SK-MEL-5 (cell line): ENCODE data around the gene VWA8. TPM values are rescaled to one million over a fixed set of nuclear protein-coding genes. Genes with fewer than 3 reads are reported as not detected.

Experiments
- DNase-seq: peaks from one replicate; pipeline ENCODE4 v3.0.0-alpha.2; 2016; ENCODE audit warnings: low read depth, low spot score
- in situ Hi-C: cut with HindIII; loops from 2 replicates; pipeline ENCODE4 v1.10.0; 2016; ENCODE audit warnings: low sequenced_read_pairs, high pct_unique_total_duplicates, low pct_unique_long_range_greater_than_20kb
- total RNA-seq: library from RNA; depleted of rRNA; stranded (reverse); fragments of >200 nt; shearing (Covaris generic); gene quantifications from 2 replicates; pipeline ENCODE4 v1.2.3, GENCODE V29; 2014

The VWA8 gene
- total RNA-seq, 1 experiment from 2014 or later, result 20.3 TPM

- in situ Hi-C loops, result no loop called here
Observed at GRCh38 chr13:41802043-41802683, 158.7 kb downstream of the VWA8 start.

GRCh38 chr13:41791056-41791455 lies 169.9 kb downstream of the VWA8 start:
- DNase-seq, result no peak
- in situ Hi-C loops, result no loop called here

More at GRCh38 chr13:41802043-41802683, 158.7 kb downstream of the VWA8 start:
- no peak for DNase-seq

- DNase-seq, result no peak
- in situ Hi-C loops, result no loop called here
Observed at GRCh38 chr13:41788552-41788951, 172.4 kb downstream of the VWA8 start.

- in situ Hi-C loops, result no loop called here
Observed at GRCh38 chr13:41785402-41786172, 175.3 kb downstream of the VWA8 start.

GRCh38 chr13:41782086-41782485 lies 178.8 kb downstream of the VWA8 start:
- in situ Hi-C loops, result no loop called here
- DNase-seq, result peak; percentile 38

More at GRCh38 chr13:41785402-41786172, 175.3 kb downstream of the VWA8 start:
- DNase-seq, result no peak

GRCh38 chr13:41780715-41781706 lies 179.9 kb downstream of the VWA8 start:
- in situ Hi-C loops, result no loop called here
- no peak for DNase-seq

- DNase-seq, result no peak
- in situ Hi-C loops, result no loop called here
Observed at GRCh38 chr13:41775251-41775650, 185.7 kb downstream of the VWA8 start.

- DNase-seq, result no peak
- in situ Hi-C loops, result no loop called here
Observed at GRCh38 chr13:41774605-41775218, 186.2 kb downstream of the VWA8 start.

GRCh38 chr13:41767801-41768200 lies 193.1 kb downstream of the VWA8 start:
- no peak for DNase-seq
- in situ Hi-C loops, result no loop called here

GRCh38 chr13:41766439-41766838 lies 194.5 kb downstream of the VWA8 start:
- in situ Hi-C loops, result no loop called here

GRCh38 chr13:41765813-41766212 lies 195.1 kb downstream of the VWA8 start:
- DNase-seq, result no peak
- in situ Hi-C loops, result no loop called here

More at GRCh38 chr13:41766439-41766838, 194.5 kb downstream of the VWA8 start:
- no peak for DNase-seq

GRCh38 chr13:41765020-41765419 lies 195.9 kb downstream of the VWA8 start:
- no peak for DNase-seq
- in situ Hi-C loops, result no loop called here

GRCh38 chr13:41764558-41764957 lies 196.4 kb downstream of the VWA8 start:
- in situ Hi-C loops, result no loop called here
- no peak for DNase-seq

- in situ Hi-C loops, result no loop called here
Observed at GRCh38 chr13:41763782-41764181, 197.1 kb downstream of the VWA8 start.

GRCh38 chr13:41762796-41763195 lies 198.1 kb downstream of the VWA8 start:
- DNase-seq, result no peak
- in situ Hi-C loops, result no loop called here

More at GRCh38 chr13:41763782-41764181, 197.1 kb downstream of the VWA8 start:
- no peak for DNase-seq

- in situ Hi-C loops, result no loop called here
- DNase-seq, result no peak
Observed at GRCh38 chr13:41756198-41756880, 204.6 kb downstream of the VWA8 start.
